ENCODE results near the gene LNX1. TPM values are rescaled to one million over a fixed set of nuclear protein-coding genes. Genes with fewer than 3 reads are reported as not detected.

The LNX1 gene
- total and polyA plus RNA-seq, 9 of the 15 experiments (the other 6 are each of a cell fraction or from before 2014, with no cell fraction given): 0.40 to 3.6 (median 2.2) TPM

Other genes with a start within 250 kb of the LNX1 start
- 30.3 and 32.6 TPM in 2 replicates for gene SCFD2, start 225.4 kb downstream of the LNX1 start, total RNA-seq (2014; rRNA removed)
- 20.7 and 22.8 TPM in 2 replicates for gene SCFD2, start 225.4 kb downstream of the LNX1 start, total RNA-seq (2014; rRNA removed; fragmentation: Illumina TruSeq; extraction: Trizol)
- 26.2 and 29.2 TPM in 2 replicates for gene SCFD2, start 225.4 kb downstream of the LNX1 start, total RNA-seq (2015; rRNA removed; fragmentation: Illumina TruSeq; extraction: Trizol)
- gene SCFD2, start 225.4 kb downstream of the LNX1 start, total RNA-seq (2021): 29.7 and 30.3 TPM in 2 replicates
- 18.1 and 24.4 TPM in 2 replicates for gene SCFD2, start 225.4 kb downstream of the LNX1 start, polyA plus RNA-seq (2011; rRNA removed)
- gene SCFD2, start 225.4 kb downstream of the LNX1 start, polyA plus RNA-seq (2014; fragmentation: Illumina TruSeq; extraction: Trizol): 17.2 and 20.7 TPM in 2 replicates
- 1 to 10 TPM; 5.7 to 7.4 TPM for gene SCFD2, start 225.4 kb downstream of the LNX1 start, polyA plus RNA-seq (2014; fragmentation: Nextera tagmentation; extraction: Ambion mirVana)
- gene SCFD2, start 225.4 kb downstream of the LNX1 start, polyA plus RNA-seq (2014; rRNA removed): 19.9 and 23.9 TPM in 2 replicates
- gene FIP1L1, start 213.8 kb downstream of the LNX1 start, total RNA-seq (2014; rRNA removed): 72.0 and 78.8 TPM in 2 replicates
- gene FIP1L1, start 213.8 kb downstream of the LNX1 start, total RNA-seq (2014; rRNA removed; fragmentation: Illumina TruSeq; extraction: Trizol): 132 and 156 TPM in 2 replicates
- 130 and 133 TPM in 2 replicates for gene FIP1L1, start 213.8 kb downstream of the LNX1 start, total RNA-seq (2015; rRNA removed; fragmentation: Illumina TruSeq; extraction: Trizol)
- 72.3 and 74.8 TPM in 2 replicates for gene FIP1L1, start 213.8 kb downstream of the LNX1 start, total RNA-seq (2021)
- gene FIP1L1, start 213.8 kb downstream of the LNX1 start, polyA plus RNA-seq (2011; rRNA removed): 26.9 and 34.6 TPM in 2 replicates
- 122 and 137 TPM in 2 replicates for gene FIP1L1, start 213.8 kb downstream of the LNX1 start, polyA plus RNA-seq (2014; fragmentation: Illumina TruSeq; extraction: Trizol)
- gene FIP1L1, start 213.8 kb downstream of the LNX1 start, polyA plus RNA-seq (2014; fragmentation: Nextera tagmentation; extraction: Ambion mirVana): 10 to 100 TPM; 35.3 TPM
- gene FIP1L1, start 213.8 kb downstream of the LNX1 start, polyA plus RNA-seq (2014; rRNA removed): 59.3 and 67.0 TPM in 2 replicates